ENCODE measurements around the gene PIEZO1. TPM values are rescaled to one million over a fixed set of nuclear protein-coding genes. Genes with fewer than 3 reads are reported as not detected.

PIEZO1 gene
- total RNA-seq, 4 donors from 2014 or later = 196 to 281 (median 206) TPM

DNA sequence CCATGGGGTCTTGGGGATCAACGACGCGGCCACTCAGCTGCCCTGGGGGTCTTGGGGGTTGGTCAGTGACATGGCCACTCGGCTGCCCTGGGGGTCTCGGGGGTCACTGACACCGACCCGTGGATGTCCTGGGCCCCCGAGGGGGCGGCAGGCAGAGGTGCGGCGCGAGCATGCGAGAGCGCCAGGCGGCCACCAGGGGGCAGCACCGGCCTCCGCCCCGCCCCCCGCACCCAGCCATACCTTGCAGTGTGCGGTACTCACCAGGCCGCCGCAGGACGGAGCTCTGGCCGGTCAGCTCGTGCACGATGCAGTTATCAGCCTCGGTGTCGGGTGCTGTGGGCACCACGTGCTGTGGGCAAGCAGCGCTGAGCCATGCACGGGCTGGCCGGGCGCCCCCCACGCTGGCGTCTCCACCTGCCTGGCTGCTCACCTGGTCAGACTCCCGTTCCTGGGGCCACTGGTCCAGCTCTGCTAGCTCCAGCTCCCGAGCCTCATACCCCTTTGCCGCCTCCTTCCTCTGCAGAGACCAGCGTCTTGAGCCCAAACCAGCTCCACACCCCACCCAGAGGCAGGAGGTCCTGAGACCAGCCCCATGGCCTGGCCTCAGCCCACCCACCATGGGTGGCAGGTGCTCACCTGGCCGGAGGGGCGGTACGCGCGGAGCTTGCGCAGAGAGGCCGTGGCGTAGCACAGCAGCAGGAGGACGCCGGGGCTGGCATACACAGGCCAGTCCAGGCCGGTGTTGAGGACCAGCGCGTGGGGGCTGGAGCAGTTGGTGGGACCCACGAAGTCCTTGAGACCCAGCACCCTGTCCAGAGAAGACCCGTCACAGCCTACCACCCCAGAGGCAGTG, 47.5 kb downstream of the PIEZO1 start:
- peak in 1 of 2 donors; percentile 54 for DNase-seq (ENCODE audit: low spot score in 2 of 2)
- intact Hi-C loops (cut with DNase I; ENCODE audit: low total_unique reads) = loop anchor here (5.0 kb wide), 1 partner anchor 50 kb away; the partner anchor contains the start of gene PIEZO1
- no peak overlapping the region for H3K4me3 ChIP-seq (ENCODE audit: low read depth, poor library complexity, severe bottlenecking)
- WGBS, 2 donors = 59 to 66% methylated on average over 20 to 31 of the region's 54 CpGs
- TF ChIP-seq POLR2A (IDR thresholded peaks at IDR 0.05) = no peak
- peak in 1 of 3 donors; percentile 81 for TF ChIP-seq CTCF (IDR thresholded peaks at IDR 0.05)

DNA sequence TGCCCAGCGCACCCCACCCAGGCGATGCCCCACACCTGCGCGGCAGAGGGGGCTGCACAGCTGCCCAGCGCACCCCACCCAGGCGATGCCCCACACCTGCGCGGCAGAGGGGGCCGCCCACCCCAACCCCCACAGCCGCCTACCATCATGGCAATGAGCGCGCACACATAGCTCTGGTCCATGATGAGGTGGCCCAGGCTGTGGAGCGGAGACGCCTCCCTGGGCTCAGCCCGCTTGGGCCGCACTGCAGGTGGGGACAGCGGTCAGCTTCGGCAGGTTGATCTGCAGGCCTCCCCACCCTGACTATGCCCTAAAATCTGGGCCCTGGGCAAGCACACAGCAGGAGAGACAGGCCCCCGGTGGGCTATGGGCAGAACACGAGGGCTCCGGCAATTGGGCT, 48.5 kb downstream of the PIEZO1 start:
- no peak for DNase-seq (ENCODE audit: low spot score in 2 of 2)
- no peak overlapping the region for H3K4me3 ChIP-seq (ENCODE audit: low read depth, poor library complexity, severe bottlenecking)
- TF ChIP-seq CTCF (IDR thresholded peaks at IDR 0.05) = no peak
- TF ChIP-seq POLR2A (IDR thresholded peaks at IDR 0.05) = no peak
- 93% methylated on average over 8 to 16 of the region's 21 CpGs for WGBS, 2 donors
- intact Hi-C loops (cut with DNase I; ENCODE audit: low total_unique reads) = loop anchor here (5.0 kb wide), 1 partner anchor 51 kb away; the partner anchor contains the start of gene PIEZO1

DNA sequence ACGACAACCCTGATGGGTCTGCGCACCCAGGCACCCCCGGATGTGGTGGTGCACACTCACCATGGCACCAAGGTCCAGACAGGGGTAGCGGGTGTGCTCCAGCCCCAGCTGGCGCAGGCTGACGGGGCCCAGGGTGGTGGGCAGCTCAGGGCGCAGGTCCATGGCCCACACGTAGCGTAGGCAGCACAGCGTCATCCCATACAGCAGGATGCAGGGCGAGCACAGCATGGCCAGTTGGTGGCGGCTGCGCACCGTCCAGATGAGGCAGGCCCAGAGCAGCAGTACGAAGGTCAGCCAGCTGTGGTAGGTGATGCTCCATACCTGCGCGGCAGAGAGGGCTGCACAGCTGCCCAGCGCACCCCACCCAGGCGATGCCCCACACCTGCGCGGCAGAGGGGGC, 48.9 kb downstream of the PIEZO1 start:
- no peak overlapping the region for H3K4me3 ChIP-seq (ENCODE audit: low read depth, poor library complexity, severe bottlenecking)
- intact Hi-C loops (cut with DNase I; ENCODE audit: low total_unique reads) = loop anchor here (5.0 kb wide), 1 partner anchor 51 kb away; the partner anchor contains the start of gene PIEZO1
- WGBS, 2 donors = 96 to 100% methylated on average over 3 to 18 of the region's 21 CpGs
- TF ChIP-seq CTCF (IDR thresholded peaks at IDR 0.05) (no peak), POLR2A (IDR thresholded peaks at IDR 0.05) (no peak)
- DNase-seq (ENCODE audit: low spot score in 2 of 2) = no peak

DNA sequence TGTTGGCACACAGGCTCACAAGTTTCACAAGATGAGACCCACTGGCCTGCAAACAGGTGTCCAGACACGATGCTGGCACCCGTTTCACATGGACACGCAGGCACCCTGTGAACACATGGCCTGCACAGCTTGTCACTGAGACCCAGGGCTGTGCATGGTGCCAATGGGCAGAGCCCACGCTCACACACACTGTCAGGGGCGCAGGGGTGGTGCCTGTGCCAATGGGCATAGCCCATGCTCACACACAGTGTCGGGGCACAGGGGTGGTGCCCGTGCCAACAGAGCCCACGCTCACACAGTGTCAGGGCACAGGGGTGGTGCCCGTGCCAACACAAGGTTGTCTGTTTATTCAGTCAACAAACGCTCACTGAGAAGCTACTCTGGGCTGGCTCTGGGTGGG, 49.4 kb downstream of the PIEZO1 start:
- H3K4me3 ChIP-seq (ENCODE audit: low read depth, poor library complexity, severe bottlenecking) = no peak overlapping the region
- 85 to 87% methylated on average over 5 to 10 of the region's 10 CpGs for WGBS, 2 donors
- intact Hi-C loops (cut with DNase I; ENCODE audit: low total_unique reads) = loop anchor here (5.0 kb wide), 1 partner anchor 52 kb away; the partner anchor contains the start of gene PIEZO1
- DNase-seq (ENCODE audit: low spot score in 2 of 2) = no peak
- no peak for TF ChIP-seq POLR2A (IDR thresholded peaks at IDR 0.05)
- no peak for TF ChIP-seq CTCF (IDR thresholded peaks at IDR 0.05)

DNA sequence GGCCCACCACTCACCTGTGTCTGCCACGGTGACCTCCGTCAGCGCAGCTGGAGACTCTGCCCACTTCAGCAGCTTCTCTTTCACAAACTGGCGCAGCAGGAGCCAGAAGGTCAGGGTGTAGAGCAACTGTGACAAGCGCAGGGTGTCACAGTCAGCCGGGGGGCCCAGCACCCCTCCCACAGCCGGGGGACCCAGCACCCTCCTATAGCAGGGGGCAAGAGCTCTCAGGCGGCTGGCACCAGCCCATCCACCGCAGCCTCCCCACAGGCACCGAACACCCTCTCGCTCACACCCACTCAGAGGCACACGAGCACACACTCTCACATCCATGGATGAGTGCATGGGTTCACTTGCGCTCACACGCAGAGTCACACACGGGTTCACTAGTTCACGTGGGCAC, 49.9 kb downstream of the PIEZO1 start:
- no peak overlapping the region for H3K4me3 ChIP-seq (ENCODE audit: low read depth, poor library complexity, severe bottlenecking)
- no peak for DNase-seq (ENCODE audit: low spot score in 2 of 2)
- intact Hi-C loops (cut with DNase I; ENCODE audit: low total_unique reads) = loop anchor here (5.0 kb wide), 1 partner anchor 52 kb away; the partner anchor contains the start of gene PIEZO1
- WGBS, 2 donors = 91 to 93% methylated on average over 16 of the region's 16 CpGs
- TF ChIP-seq CTCF (IDR thresholded peaks at IDR 0.05) = no peak
- TF ChIP-seq POLR2A (IDR thresholded peaks at IDR 0.05) = no peak

Data from lower leg skin (tissue), 4 donors.